Sciatic nerve (tissue), 2 donors: ENCODE results near the gene KDM3A. TPM values are rescaled to one million over a fixed set of nuclear protein-coding genes. Genes with fewer than 3 reads are reported as not detected.
A peak's percentile ranks its signal among the peaks of the same experiment; 100 is the strongest.
"Not testable (repeated sequence)": the region's sequence is repeated elsewhere in the genome, so short reads cannot be mapped to it uniquely, and the experiment has no call there.

Experiments used
- ATAC-seq: fragments of 200-7000 bp; cut with Tn5 transposase; one replicate; pipeline ENCODE4 v1.9.1; 2020; ENCODE audit warnings: mild to moderate bottlenecking, moderate library complexity
- DNase-seq: peaks from one replicate; pipeline ENCODE4 v3.0.0-alpha.2; 2020; ENCODE audit warnings: low spot score
- intact Hi-C: fragments of 100-400 bp; cut with DNase I; formaldehyde crosslinking; loops from one replicate; pipeline ENCODE4 v1.14.2; 2022
- total RNA-seq: library from RNA; stranded (reverse); fragmentation: NEBNext Ultra II Directional; extraction: Animal tissue kit (Norgen Biotek cat#: 25700); gene quantifications from one replicate; pipeline ENCODE4 v1.2.1, GENCODE V29; 2021
- donor health status: DM: no; HTN: no; CAD: no.
- donor health status: DM: no; HTN: no; CAD: no.

The KDM3A gene
- total RNA-seq, 1 donor from 2014 or later: 70.1 TPM

GRCh38 chr2:86466306-86466705 is 25.1 kb downstream of the KDM3A start:
- no peak for DNase-seq
- ATAC-seq: no peak
- intact Hi-C loops: no loop called here

GRCh38 chr2:86468162-86469033 is 27.2 kb downstream of the KDM3A start:
- ATAC-seq: no peak
- DNase-seq: no peak
- intact Hi-C loops: no loop called here

- no peak for DNase-seq
- ATAC-seq: no peak
- intact Hi-C loops: no loop called here
Observed at GRCh38 chr2:86470890-86471289, 29.7 kb downstream of the KDM3A start.

GRCh38 chr2:86471637-86472036 is 30.5 kb downstream of the KDM3A start:
- intact Hi-C loops: no loop called here
- ATAC-seq (no peak), DNase-seq (no peak)

- ATAC-seq (no peak), DNase-seq (no peak)
- intact Hi-C loops: no loop called here
Observed at GRCh38 chr2:86476092-86476491, 34.9 kb downstream of the KDM3A start.

GRCh38 chr2:86476918-86477317 is 35.7 kb downstream of the KDM3A start:
- intact Hi-C loops: no loop called here
- ATAC-seq (no peak), DNase-seq (no peak)

GRCh38 chr2:86477349-86477748 is 36.2 kb downstream of the KDM3A start:
- ATAC-seq (no peak), DNase-seq (no peak)
- intact Hi-C loops: no loop called here

- DNase-seq: no peak
- peak; percentile 65 for ATAC-seq
- intact Hi-C loops: no loop called here
Observed at GRCh38 chr2:86480105-86480504, 38.9 kb downstream of the KDM3A start.

GRCh38 chr2:86482034-86482433 is 40.9 kb downstream of the KDM3A start:
- no peak for DNase-seq
- intact Hi-C loops: no loop called here
- no peak for ATAC-seq

GRCh38 chr2:86484385-86484784 is 43.2 kb downstream of the KDM3A start:
- ATAC-seq: no peak
- no peak for DNase-seq
- intact Hi-C loops: no loop called here

- ATAC-seq (no peak), DNase-seq (no peak)
- intact Hi-C loops: no loop called here
Observed at GRCh38 chr2:86485103-86485502, 43.9 kb downstream of the KDM3A start.

GRCh38 chr2:86485802-86486201 is 44.6 kb downstream of the KDM3A start:
- intact Hi-C loops: no loop called here
- ATAC-seq (no peak), DNase-seq (no peak)

GRCh38 chr2:86487062-86487461 is 45.9 kb downstream of the KDM3A start:
- no peak for ATAC-seq
- intact Hi-C loops: no loop called here
- no peak for DNase-seq

GRCh38 chr2:86488561-86489250 is 47.5 kb downstream of the KDM3A start:
- intact Hi-C loops: no loop called here
- no peak for DNase-seq
- no peak for ATAC-seq

GRCh38 chr2:86489542-86489941 is 48.4 kb downstream of the KDM3A start:
- ATAC-seq (no peak), DNase-seq (no peak)
- intact Hi-C loops: no loop called here

GRCh38 chr2:86490245-86490644 is 49.1 kb downstream of the KDM3A start:
- DNase-seq (no peak), ATAC-seq (no peak)
- intact Hi-C loops: no loop called here

- ATAC-seq (no peak), DNase-seq (no peak)
- intact Hi-C loops: no loop called here
Observed at GRCh38 chr2:86491088-86491487, 49.9 kb downstream of the KDM3A start.

GRCh38 chr2:86492048-86492453 is 50.9 kb downstream of the KDM3A start:
- intact Hi-C loops: no loop called here
- DNase-seq (no peak), ATAC-seq (no peak)

GRCh38 chr2:86496391-86496790 is 55.2 kb downstream of the KDM3A start:
- DNase-seq, ATAC-seq, intact Hi-C loops: not testable (repeated sequence)

- intact Hi-C loops: no loop called here
- ATAC-seq (no peak), DNase-seq (no peak)
Observed at GRCh38 chr2:86498468-86499260, 57.5 kb downstream of the KDM3A start.
